ENCODE results near the gene SYT6. TPM values are rescaled to one million over a fixed set of nuclear protein-coding genes. Genes with fewer than 3 reads are reported as not detected.

SYT6 gene
- total and polyA plus RNA-seq, 10 of the 15 experiments (the other 5 are each of a cell fraction or from before 2014, with no cell fraction given) = 0.05 to 0.39 TPM; not detected in 8

- ATAC-seq (no peak), FAIRE-seq (no peak), DNase-seq (ENCODE audit: low read depth, low spot score) (peak; percentile 11)
- no TSS peak for BruUV-seq (replicated peaks)
- Histone ChIP-seq H3K9ac (ENCODE audit: control insufficient read depth, insufficient read depth, low read length) (no peak overlapping the region), H2AFZ (ENCODE audit: control insufficient read depth, low read depth, low read length) (no peak overlapping the region), H4K20me1 (ENCODE audit: control insufficient read depth, insufficient read depth) (no peaks in the 10 kb centered on the region), H3K4me1 (ENCODE audit: control insufficient read depth, insufficient read depth, low read length) (peaks cover 6% of the 10 kb centered on the region), H3K27ac (ENCODE audit: control insufficient read depth, insufficient read depth) (no peak overlapping the region), H3K79me2 (ENCODE audit: control insufficient read depth, insufficient read depth, low read length) (no peaks in the 10 kb centered on the region), H3K4me3 (no peak overlapping the region), H3K36me3 (ENCODE audit: control insufficient read depth in 2 of 2, insufficient read depth in 2 of 2, low read length in 1 of 2) (no peaks in the 10 kb centered on the region), H3K27me3 (replicated peaks in 1 of 2; ENCODE audit: control insufficient read depth in 2 of 2, insufficient read depth in 2 of 2, low read length in 1 of 2) (peaks cover 2% of the 10 kb centered on the region in 2 experiments; a peak in 3 of 4 replicates), H3K9me3 (replicated peaks; ENCODE audit: control insufficient read depth, insufficient read depth, low read length) (no peaks in the 10 kb centered on the region), H3K4me2 (ENCODE audit: control insufficient read depth, insufficient read depth) (no peak overlapping the region)
- ChIA-PET CTCF (interaction anchor here (0.7 to 2.4 kb wide), 6 partner anchors 23 to 153 kb away, joined by 3 to 17 read pairs (median 4); no protein-coding TSS in a partner anchor), POLR2A (interaction anchor here (0.5 kb wide), 1 partner anchor 51 kb away, joined by 3 read pairs; no protein-coding TSS in a partner anchor), SMC1A (ENCODE audit: uncharacterized antibody, unreplicated experiment) (interaction anchor here (0.7 to 2.9 kb wide), 6 partner anchors 9 to 153 kb away, joined by 3 to 22 read pairs (median 4); partner anchors contain the start of gene OLFML3), RAD21 (ENCODE audit: unreplicated experiment) (interaction anchor here (1.0 to 1.5 kb wide), 3 partner anchors 52 to 154 kb away, joined by 4 to 6 read pairs (median 4); no protein-coding TSS in a partner anchor)
- WGBS (ENCODE audit: insufficient coverage, insufficient replicate concordance, low lambda C conversion rate, missing lambda C conversion rate) = 12% methylated on average over 7 of the region's 7 CpGs
- in situ Hi-C loops (cut with MboI) (no loop called here), intact Hi-C loops (cut with micrococcal nuclease; ENCODE audit: unreplicated experiment) (no loop called here)
- TF ChIP-seq NRF1 (conservative IDR thresholded peaks at IDR 0.05; ENCODE audit: low read depth, low read length) = no peak
- TF ChIP-seq EP300 (IDR thresholded peaks at IDR 0.05; ENCODE audit: borderline replicate concordance in 1 of 2, control insufficient read depth in 1 of 2, low read depth in 2 of 2, low read length in 2 of 2) = no peak
- peak; percentile 65; the same call in 1 of the 2 replicates for TF ChIP-seq SPI1 (IDR thresholded peaks at IDR 0.05; ENCODE audit: borderline replicate concordance, insufficient read depth, low read depth, low read length)
These were observed 22.7 kb downstream of the SYT6 start for GRCh38 chr1:114130846-114131525.

- Histone ChIP-seq H3K36me3 (ENCODE audit: control insufficient read depth in 2 of 2, insufficient read depth in 2 of 2, low read length in 1 of 2) (no peaks in the 10 kb centered on the region), H3K4me2 (ENCODE audit: control insufficient read depth, insufficient read depth) (no peak overlapping the region), H3K9me3 (replicated peaks; ENCODE audit: control insufficient read depth, insufficient read depth, low read length) (no peaks in the 10 kb centered on the region), H3K4me3 (no peak overlapping the region), H3K9ac (ENCODE audit: control insufficient read depth, insufficient read depth, low read length) (no peak overlapping the region), H3K4me1 (ENCODE audit: control insufficient read depth, insufficient read depth, low read length) (peaks cover 6% of the 10 kb centered on the region), H3K79me2 (ENCODE audit: control insufficient read depth, insufficient read depth, low read length) (no peaks in the 10 kb centered on the region), H2AFZ (ENCODE audit: control insufficient read depth, low read depth, low read length) (no peak overlapping the region), H3K27ac (ENCODE audit: control insufficient read depth, insufficient read depth) (no peak overlapping the region), H4K20me1 (ENCODE audit: control insufficient read depth, insufficient read depth) (no peaks in the 10 kb centered on the region), H3K27me3 (replicated peaks in 1 of 2; ENCODE audit: control insufficient read depth in 2 of 2, insufficient read depth in 2 of 2, low read length in 1 of 2) (peaks cover 2% of the 10 kb centered on the region in 2 experiments; a peak in 3 of 4 replicates)
- ATAC-seq = no peak
- ChIA-PET SMC1A (ENCODE audit: uncharacterized antibody, unreplicated experiment) (interaction anchor here (0.7 to 1.2 kb wide), 3 partner anchors 10 to 151 kb away, joined by 3 read pairs; no protein-coding TSS in a partner anchor), POLR2A (no interaction called here), CTCF (interaction anchor here (1.1 to 2.4 kb wide), 3 partner anchors 22 to 152 kb away, joined by 3 to 17 read pairs (median 4); no protein-coding TSS in a partner anchor), RAD21 (ENCODE audit: unreplicated experiment) (no interaction called here)
- no peak for FAIRE-seq
- TF ChIP-seq YY1 (IDR thresholded peaks at IDR 0.05; ENCODE audit: low read depth, low read length) (no peak), RBBP5 (conservative IDR thresholded peaks at IDR 0.05) (no peak), SPI1 (IDR thresholded peaks at IDR 0.05; ENCODE audit: borderline replicate concordance, insufficient read depth, low read depth, low read length) (peak; percentile 36; the same call in 1 of the 2 replicates)
- BruUV-seq (replicated peaks) = no TSS peak
- intact Hi-C loops (cut with micrococcal nuclease; ENCODE audit: unreplicated experiment) (no loop called here), in situ Hi-C loops (cut with MboI) (no loop called here)
- whole genome bisulfite sequencing (ENCODE audit: insufficient coverage, insufficient replicate concordance, low lambda C conversion rate, missing lambda C conversion rate) = 0% methylated on average over 4 of the region's 4 CpGs
- DNase-seq (ENCODE audit: low read depth, low spot score) = no peak
These were observed 23.5 kb downstream of the SYT6 start for GRCh38 chr1:114130213-114130612.

Data from GM12878 (cell line).